Chondrocyte (in vitro differentiated cells): ENCODE measurements around the gene SPINK5. TPM values are rescaled to one million over a fixed set of nuclear protein-coding genes. Genes with fewer than 3 reads are reported as not detected.

Source experiments
- DNase-seq: peaks from one replicate; pipeline ENCODE4 v3.0.0; 2021; ENCODE audit warnings: mixed read lengths, low spot score
- H3K27ac Mint-ChIP-seq: one replicate; pipeline ENCODE4 v1.8.0; 2021; ENCODE audit warnings: mild to moderate bottlenecking, moderate library complexity, mixed read lengths; ENCODE audit not compliant: unreplicated experiment
- H3K27me3 Mint-ChIP-seq: 2 replicates; pipeline ENCODE4 v1.8.0; 2021; ENCODE audit warnings: low read depth, mixed read lengths
- H3K36me3 Mint-ChIP-seq: 2 replicates; pipeline ENCODE4 v1.8.0; 2021; ENCODE audit warnings: low read depth, mixed read lengths
- H3K4me1 Mint-ChIP-seq: 2 replicates; pipeline ENCODE4 v1.8.0; 2021; ENCODE audit warnings: low read depth, mild to moderate bottlenecking, mixed read lengths
- H3K4me3 Mint-ChIP-seq: one replicate; pipeline ENCODE4 v1.8.0; 2021; ENCODE audit warnings: mild to moderate bottlenecking, moderate library complexity, mixed read lengths; ENCODE audit not compliant: unreplicated experiment
- H3K9me3 Mint-ChIP-seq: 2 replicates; pipeline ENCODE4 v1.8.0; 2021; ENCODE audit warnings: low read depth, mixed read lengths
- CTCF ChIP-seq: fragments of 200-600 bp; sonication (generic); IDR thresholded peaks from 2 replicates; pipeline ENCODE4 v1.5.0; 2021; ENCODE audit warnings: antibody characterized with exemption, mild to moderate bottlenecking, moderate library complexity
- total RNA-seq: library from RNA; stranded (reverse); gene quantifications from 3 replicates; pipeline ENCODE4 v1.2.1, GENCODE V29; 2021

Gene SPINK5
- total RNA-seq, 1 donor from 2014 or later: 2.4 TPM

DNA sequence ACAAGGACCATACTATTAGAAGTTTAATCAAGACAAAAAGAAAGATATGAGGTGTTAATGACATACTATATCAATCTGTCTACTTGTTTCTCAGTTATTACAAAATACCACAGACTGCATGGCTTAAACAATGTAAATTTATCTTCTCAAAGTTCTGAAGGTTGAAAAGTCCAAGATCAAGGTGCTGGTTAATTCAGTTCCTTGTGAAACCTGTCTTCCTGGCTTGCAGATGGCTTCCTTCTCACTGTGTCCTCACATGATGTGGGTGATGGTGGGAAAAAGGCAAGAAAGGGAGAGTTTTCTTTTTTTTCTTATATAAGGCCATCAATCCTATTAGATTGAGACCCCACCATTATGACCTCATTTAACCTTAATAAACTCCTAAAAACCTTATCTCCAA is 89.0 kb downstream of the SPINK5 start:
- Mint-ChIP-seq H3K27ac (no peak overlapping the region), H3K4me3 (no peak overlapping the region)

GRCh38 chr5:148156609-148157008 is 92.8 kb downstream of the SPINK5 start:
- TF ChIP-seq CTCF: no peak
- Mint-ChIP-seq H3K27me3 (peaks cover 7% of the 10 kb centered on the region), H3K4me1 (no peaks in the 10 kb centered on the region), H3K9me3 (peaks cover 15% of the 10 kb centered on the region), H3K27ac (no peak overlapping the region), H3K4me3 (no peak overlapping the region), H3K36me3 (no peaks in the 10 kb centered on the region)
- no peak for DNase-seq

More for the DNA sequence above, 89.0 kb downstream of the SPINK5 start:
- DNase-seq: no peak
- TF ChIP-seq CTCF: no peak
- H3K4me1 Mint-ChIP-seq: no peaks in the 10 kb centered on the region
- peaks cover 15% of the 10 kb centered on the region for H3K9me3 Mint-ChIP-seq
- H3K27me3 Mint-ChIP-seq: peaks cover 7% of the 10 kb centered on the region
- no peaks in the 10 kb centered on the region for H3K36me3 Mint-ChIP-seq

DNA sequence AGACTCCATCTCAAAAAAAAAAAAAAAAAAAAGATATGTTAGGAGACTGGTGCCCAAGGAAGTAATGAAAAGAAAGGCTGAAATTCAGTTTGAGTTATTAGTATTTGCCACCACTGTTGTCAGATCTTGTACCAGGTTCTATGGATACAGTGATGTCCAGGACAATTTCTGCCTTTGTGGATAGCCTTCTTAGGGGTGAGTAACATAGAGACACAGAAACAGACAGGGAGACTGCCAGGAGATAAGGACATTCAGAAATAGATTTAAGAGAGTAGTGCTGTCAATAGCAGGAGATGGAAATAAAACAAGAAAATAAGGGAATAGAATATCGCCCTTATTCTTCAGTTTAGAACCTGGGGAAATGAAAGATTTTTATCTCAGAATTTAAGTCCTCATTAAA is 98.3 kb downstream of the SPINK5 start:
- no peaks in the 10 kb centered on the region for H3K36me3 Mint-ChIP-seq
- DNase-seq: no peak
- no peaks in the 10 kb centered on the region for H3K4me1 Mint-ChIP-seq
- H3K4me3 Mint-ChIP-seq: no peak overlapping the region
- H3K27ac Mint-ChIP-seq: no peak overlapping the region
- H3K27me3 Mint-ChIP-seq: peaks cover 14% of the 10 kb centered on the region
- TF ChIP-seq CTCF: no peak
- peaks cover 1% of the 10 kb centered on the region for H3K9me3 Mint-ChIP-seq

DNA sequence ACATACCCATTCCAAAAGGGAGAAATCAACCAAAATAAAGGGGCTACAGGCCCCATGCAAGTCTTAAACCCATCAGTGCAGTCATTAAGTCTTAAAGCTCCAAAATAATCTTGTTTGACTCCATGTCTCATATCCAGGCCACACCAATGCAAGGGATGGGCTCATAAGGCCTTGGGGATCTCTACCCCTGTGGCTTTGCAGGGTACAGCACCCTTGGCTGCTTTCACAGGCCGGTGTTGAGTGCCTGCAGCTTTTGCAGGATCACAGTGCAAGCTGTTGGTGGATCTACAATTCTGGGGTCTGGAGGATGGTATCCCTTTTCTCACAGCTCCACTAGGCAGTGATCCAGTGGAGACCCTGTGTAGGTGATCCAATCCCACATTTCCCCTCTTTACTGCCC is 99.6 kb downstream of the SPINK5 start:
- DNase-seq: no peak
- Mint-ChIP-seq H3K4me1 (no peaks in the 10 kb centered on the region), H3K36me3 (no peaks in the 10 kb centered on the region), H3K27me3 (peaks cover 18% of the 10 kb centered on the region), H3K27ac (no peak overlapping the region), H3K9me3 (no peaks in the 10 kb centered on the region), H3K4me3 (no peak overlapping the region)
- no peak for TF ChIP-seq CTCF

DNA sequence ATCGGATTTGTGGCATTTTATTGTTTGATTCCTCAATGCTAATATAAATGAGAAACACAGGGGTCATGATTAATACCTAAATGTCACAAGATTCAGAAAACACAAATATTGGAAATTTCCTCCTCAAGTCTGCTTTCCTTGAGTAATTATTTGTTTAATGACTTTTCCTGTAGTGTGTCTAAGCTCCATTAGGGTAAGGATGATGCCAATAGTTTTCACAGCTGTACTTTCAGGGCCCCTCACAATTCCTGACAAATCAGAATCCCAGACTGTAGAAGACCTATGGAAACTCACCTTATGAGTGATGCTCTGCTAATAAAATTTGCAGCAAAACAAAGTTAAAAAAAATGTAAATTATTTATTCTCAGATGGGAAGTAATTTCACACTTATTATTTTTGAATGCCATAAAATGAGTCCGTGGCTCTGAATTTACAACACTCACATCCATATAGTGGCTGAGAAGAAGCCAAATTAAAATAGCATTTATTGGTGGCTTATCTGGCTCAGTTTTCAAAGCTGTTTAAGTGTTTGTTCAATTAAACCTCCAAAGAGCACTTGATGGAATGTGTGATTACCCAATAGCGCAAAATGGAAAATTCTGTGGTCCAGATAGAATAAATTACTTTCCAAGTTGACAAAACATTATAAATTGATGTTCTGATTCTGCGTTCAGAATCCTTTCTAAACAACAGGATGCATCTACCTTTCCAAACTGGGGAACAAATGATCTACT is 102.9 kb downstream of the SPINK5 start:
- Mint-ChIP-seq H3K9me3 (no peaks in the 10 kb centered on the region), H3K27ac (no peak overlapping the region), H3K27me3 (peaks cover 23% of the 10 kb centered on the region), H3K4me3 (no peak overlapping the region), H3K36me3 (no peaks in the 10 kb centered on the region), H3K4me1 (no peaks in the 10 kb centered on the region)
- no peak for TF ChIP-seq CTCF
- DNase-seq: no peak
